Measurements from ENCODE around the gene SORCS2.

The SORCS2 gene

GRCh38 chr4:7254736-7255487 lies 62.6 kb downstream of the SORCS2 start:
- DNase-seq (ENCODE audit: low read depth in 1 of 2, low spot score in 1 of 2) = no peak
- in situ Hi-C loops (cut with HindIII; ENCODE audit: low pct_unique_long_range_greater_than_20kb, low sequenced_read_pairs) = no loop called here
- TF ChIP-seq JUND (IDR thresholded peaks at IDR 0.05; ENCODE audit: low read depth) = no peak

- DNase-seq (ENCODE audit: low read depth in 1 of 2, low spot score in 1 of 2) = no peak
- TF ChIP-seq JUND (IDR thresholded peaks at IDR 0.05; ENCODE audit: low read depth) = no peak
- in situ Hi-C loops (cut with HindIII; ENCODE audit: low pct_unique_long_range_greater_than_20kb, low sequenced_read_pairs) = no loop called here
These were observed 63.1 kb downstream of the SORCS2 start for GRCh38 chr4:7255488-7255881.

GRCh38 chr4:7255996-7256395 lies 63.7 kb downstream of the SORCS2 start:
- TF ChIP-seq JUND (IDR thresholded peaks at IDR 0.05; ENCODE audit: low read depth) = no peak
- in situ Hi-C loops (cut with HindIII; ENCODE audit: low pct_unique_long_range_greater_than_20kb, low sequenced_read_pairs) = no loop called here
- no peak for DNase-seq (ENCODE audit: low read depth in 1 of 2, low spot score in 1 of 2)

GRCh38 chr4:7256984-7257810 lies 64.9 kb downstream of the SORCS2 start:
- TF ChIP-seq JUND (IDR thresholded peaks at IDR 0.05; ENCODE audit: low read depth) = no peak
- in situ Hi-C loops (cut with HindIII; ENCODE audit: low pct_unique_long_range_greater_than_20kb, low sequenced_read_pairs) = no loop called here
- no peak for DNase-seq (ENCODE audit: low read depth in 1 of 2, low spot score in 1 of 2)

- in situ Hi-C loops (cut with HindIII; ENCODE audit: low pct_unique_long_range_greater_than_20kb, low sequenced_read_pairs) = no loop called here
- no peak for TF ChIP-seq JUND (IDR thresholded peaks at IDR 0.05; ENCODE audit: low read depth)
These were observed 66.7 kb downstream of the SORCS2 start for GRCh38 chr4:7259039-7259438.

GRCh38 chr4:7260569-7260968 lies 68.2 kb downstream of the SORCS2 start:
- TF ChIP-seq JUND (IDR thresholded peaks at IDR 0.05; ENCODE audit: low read depth) = no peak
- no peak for DNase-seq (ENCODE audit: low read depth in 1 of 2, low spot score in 1 of 2)
- in situ Hi-C loops (cut with HindIII; ENCODE audit: low pct_unique_long_range_greater_than_20kb, low sequenced_read_pairs) = no loop called here

More at GRCh38 chr4:7259039-7259438, 66.7 kb downstream of the SORCS2 start:
- no peak for DNase-seq (ENCODE audit: low read depth in 1 of 2, low spot score in 1 of 2)

- TF ChIP-seq JUND (IDR thresholded peaks at IDR 0.05; ENCODE audit: low read depth) = no peak
- no peak for DNase-seq (ENCODE audit: low read depth in 1 of 2, low spot score in 1 of 2)
- in situ Hi-C loops (cut with HindIII; ENCODE audit: low pct_unique_long_range_greater_than_20kb, low sequenced_read_pairs) = no loop called here
These were observed 68.7 kb downstream of the SORCS2 start for GRCh38 chr4:7261087-7261486.

GRCh38 chr4:7261536-7261935 lies 69.2 kb downstream of the SORCS2 start:
- in situ Hi-C loops (cut with HindIII; ENCODE audit: low pct_unique_long_range_greater_than_20kb, low sequenced_read_pairs) = no loop called here
- TF ChIP-seq JUND (IDR thresholded peaks at IDR 0.05; ENCODE audit: low read depth) = no peak
- no peak for DNase-seq (ENCODE audit: low read depth in 1 of 2, low spot score in 1 of 2)

GRCh38 chr4:7262134-7262533 lies 69.8 kb downstream of the SORCS2 start:
- no peak for DNase-seq (ENCODE audit: low read depth in 1 of 2, low spot score in 1 of 2)
- TF ChIP-seq JUND (IDR thresholded peaks at IDR 0.05; ENCODE audit: low read depth) = no peak
- in situ Hi-C loops (cut with HindIII; ENCODE audit: low pct_unique_long_range_greater_than_20kb, low sequenced_read_pairs) = no loop called here

- peak in 1 of 2 experiments; percentile 55 for DNase-seq (ENCODE audit: low read depth in 1 of 2, low spot score in 1 of 2)
These were observed 70.8 kb downstream of the SORCS2 start for GRCh38 chr4:7263166-7263565.

GRCh38 chr4:7264694-7265093 lies 72.4 kb downstream of the SORCS2 start:
- DNase-seq (ENCODE audit: low read depth in 1 of 2, low spot score in 1 of 2) = no peak
- no peak for TF ChIP-seq JUND (IDR thresholded peaks at IDR 0.05; ENCODE audit: low read depth)
- in situ Hi-C loops (cut with HindIII; ENCODE audit: low pct_unique_long_range_greater_than_20kb, low sequenced_read_pairs) = no loop called here

More at GRCh38 chr4:7263166-7263565, 70.8 kb downstream of the SORCS2 start:
- in situ Hi-C loops (cut with HindIII; ENCODE audit: low pct_unique_long_range_greater_than_20kb, low sequenced_read_pairs) = no loop called here
- TF ChIP-seq JUND (IDR thresholded peaks at IDR 0.05; ENCODE audit: low read depth) = no peak

- in situ Hi-C loops (cut with HindIII; ENCODE audit: low pct_unique_long_range_greater_than_20kb, low sequenced_read_pairs) = no loop called here
- no peak for DNase-seq (ENCODE audit: low read depth in 1 of 2, low spot score in 1 of 2)
- no peak for TF ChIP-seq JUND (IDR thresholded peaks at IDR 0.05; ENCODE audit: low read depth)
These were observed 74.4 kb downstream of the SORCS2 start for GRCh38 chr4:7266525-7267292.

Data from T47D (cell line).